SK-N-SH (cell line): Measurements from ENCODE around the gene HERC5.

ENCODE experiments used
- FOXJ3 ChIP-seq: sonication (generic); formaldehyde crosslinking; IDR thresholded peaks from 2 replicates; pipeline ENCODE4 v1.5.1; 2020; ENCODE audit warnings: mild to moderate bottlenecking, missing genetic modification reagents
- POLR2AphosphoS5 ChIP-seq: IDR thresholded peaks from 2 replicates; pipeline ENCODE4 v1.6.1; 2012; ENCODE audit warnings: low read depth, low read length
- TAF1 ChIP-seq: IDR thresholded peaks from 2 replicates; pipeline ENCODE4 v1.6.1; 2012; ENCODE audit warnings: low read depth, mild to moderate bottlenecking, low read length, moderate library complexity, borderline replicate concordance
- TF ChIP-seq, protein P1 (sequence below): fragments of 200-600 bp; sonication (generic); IDR thresholded peaks from 2 replicates; pipeline ENCODE4 v1.6.1; 2017; ENCODE audit warnings: antibody characterized with exemption, mild to moderate bottlenecking, moderate library complexity
- TF ChIP-seq, protein P2 (sequence below): IDR thresholded peaks from 2 replicates; pipeline ENCODE4 v1.4.0; 2012; ENCODE audit warnings: low read depth
- TF ChIP-seq, protein P3 (sequence below): fragments of 150-350 bp; IDR thresholded peaks from 2 replicates; pipeline ENCODE4 v1.6.1; 2017; ENCODE audit warnings: antibody characterized with exemption, low read length, low read depth, borderline replicate concordance

DNA sequence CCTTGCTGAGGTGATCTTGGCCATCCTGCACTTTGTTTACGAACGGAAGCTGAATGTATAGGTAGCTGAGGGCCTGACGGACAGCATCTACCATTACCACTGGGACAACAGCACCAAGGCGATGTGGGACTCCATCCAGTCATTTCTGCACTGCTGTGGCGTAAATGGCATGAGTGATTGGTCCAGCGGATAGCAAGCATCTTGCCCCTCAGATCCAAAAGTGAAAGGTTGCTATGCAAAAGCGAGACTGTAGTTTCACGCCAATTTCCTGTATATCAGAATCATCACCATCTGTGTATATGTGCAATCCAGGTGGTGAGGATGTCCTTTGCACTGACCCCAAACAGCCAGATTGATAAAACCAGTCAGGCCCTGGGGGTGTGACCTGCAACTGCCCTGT lies 70.9 kb downstream of the HERC5 start:
- no peak for TF ChIP-seq POLR2AphosphoS5
- TF ChIP-seq, protein P1, sequence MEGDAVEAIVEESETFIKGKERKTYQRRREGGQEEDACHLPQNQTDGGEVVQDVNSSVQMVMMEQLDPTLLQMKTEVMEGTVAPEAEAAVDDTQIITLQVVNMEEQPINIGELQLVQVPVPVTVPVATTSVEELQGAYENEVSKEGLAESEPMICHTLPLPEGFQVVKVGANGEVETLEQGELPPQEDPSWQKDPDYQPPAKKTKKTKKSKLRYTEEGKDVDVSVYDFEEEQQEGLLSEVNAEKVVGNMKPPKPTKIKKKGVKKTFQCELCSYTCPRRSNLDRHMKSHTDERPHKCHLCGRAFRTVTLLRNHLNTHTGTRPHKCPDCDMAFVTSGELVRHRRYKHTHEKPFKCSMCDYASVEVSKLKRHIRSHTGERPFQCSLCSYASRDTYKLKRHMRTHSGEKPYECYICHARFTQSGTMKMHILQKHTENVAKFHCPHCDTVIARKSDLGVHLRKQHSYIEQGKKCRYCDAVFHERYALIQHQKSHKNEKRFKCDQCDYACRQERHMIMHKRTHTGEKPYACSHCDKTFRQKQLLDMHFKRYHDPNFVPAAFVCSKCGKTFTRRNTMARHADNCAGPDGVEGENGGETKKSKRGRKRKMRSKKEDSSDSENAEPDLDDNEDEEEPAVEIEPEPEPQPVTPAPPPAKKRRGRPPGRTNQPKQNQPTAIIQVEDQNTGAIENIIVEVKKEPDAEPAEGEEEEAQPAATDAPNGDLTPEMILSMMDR = no peak
- no peak for TF ChIP-seq FOXJ3 (CRISPR knock-in tag)
- TF ChIP-seq, protein P2, sequence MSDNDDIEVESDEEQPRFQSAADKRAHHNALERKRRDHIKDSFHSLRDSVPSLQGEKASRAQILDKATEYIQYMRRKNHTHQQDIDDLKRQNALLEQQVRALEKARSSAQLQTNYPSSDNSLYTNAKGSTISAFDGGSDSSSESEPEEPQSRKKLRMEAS = no peak
- TF ChIP-seq, protein P3, sequence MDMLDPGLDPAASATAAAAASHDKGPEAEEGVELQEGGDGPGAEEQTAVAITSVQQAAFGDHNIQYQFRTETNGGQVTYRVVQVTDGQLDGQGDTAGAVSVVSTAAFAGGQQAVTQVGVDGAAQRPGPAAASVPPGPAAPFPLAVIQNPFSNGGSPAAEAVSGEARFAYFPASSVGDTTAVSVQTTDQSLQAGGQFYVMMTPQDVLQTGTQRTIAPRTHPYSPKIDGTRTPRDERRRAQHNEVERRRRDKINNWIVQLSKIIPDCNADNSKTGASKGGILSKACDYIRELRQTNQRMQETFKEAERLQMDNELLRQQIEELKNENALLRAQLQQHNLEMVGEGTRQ = no peak
- TF ChIP-seq TAF1 = no peak
